Loucy (cell line): Measurements from ENCODE around the gene SDHAF3.
"Not testable (repeated sequence)": the region's sequence is repeated elsewhere in the genome, so short reads cannot be mapped to it uniquely, and the experiment has no call there.

ENCODE experiments used
- CTCF ChIP-seq: fragments of 200-600 bp; sonication (generic); conservative IDR thresholded peaks from 2 replicates; pipeline ENCODE4 v1.5.1; 2014; ENCODE audit warnings: mild to moderate bottlenecking, antibody characterized with exemption, low read length
- EZH2phosphoT487 ChIP-seq: fragments of 200-600 bp; IDR thresholded peaks from 2 replicates; pipeline ENCODE4 v1.6.1; 2018; ENCODE audit warnings: antibody characterized with exemption, mild to moderate bottlenecking, moderate library complexity, borderline replicate concordance

- TF ChIP-seq CTCF, EZH2phosphoT487: not testable (repeated sequence)
Measured at GRCh38 chr7:97196174-97196573, 78.7 kb downstream of the SDHAF3 start.
